Loucy (cell line): ENCODE data around the gene ADM.

ENCODE experiments used
- H2AFZ ChIP-seq: fragments of 200-600 bp; sonication (generic); 2 replicates; pipeline ENCODE4 v1.6.0; 2016; ENCODE audit warnings: antibody characterized with exemption, mild to moderate bottlenecking, low read length, moderate library complexity
- H3F3A ChIP-seq: fragments of 200-600 bp; 2 replicates; pipeline ENCODE4 v1.6.0; 2016; ENCODE audit warnings: antibody characterized with exemption, low read depth, mild to moderate bottlenecking
- H3K27me3 ChIP-seq: fragments of 200-600 bp; sonication (generic); 2 replicates; pipeline ENCODE4 v1.6.1; 2014; ENCODE audit warnings: low read length, mild to moderate bottlenecking; ENCODE audit not compliant: insufficient read depth, poor library complexity, severe bottlenecking
- H3K36me3 ChIP-seq: fragments of 200-600 bp; sonication (generic); 2 replicates; pipeline ENCODE4 v1.6.1; 2016; ENCODE audit warnings: low read length; ENCODE audit not compliant: insufficient read depth
- H3K4me1 ChIP-seq: fragments of 200-600 bp; sonication (generic); 2 replicates; pipeline ENCODE4 v1.5.1; 2014; ENCODE audit warnings: low read length, mild to moderate bottlenecking; ENCODE audit not compliant: insufficient read depth, poor library complexity, severe bottlenecking
- H3K4me2 ChIP-seq: fragments of 200-600 bp; sonication (generic); 2 replicates; pipeline ENCODE4 v1.6.0; 2014; ENCODE audit warnings: antibody characterized with exemption, low read length, low read depth, mild to moderate bottlenecking; ENCODE audit not compliant: poor library complexity, severe bottlenecking
- H3K4me3 ChIP-seq: fragments of 200-600 bp; sonication (generic); 2 replicates; pipeline ENCODE4 v1.5.1; 2014; ENCODE audit warnings: low read length, mild to moderate bottlenecking, mixed read lengths; ENCODE audit not compliant: poor library complexity, severe bottlenecking
- H3K79me2 ChIP-seq: fragments of 200-600 bp; sonication (generic); 2 replicates; pipeline ENCODE4 v1.6.1; 2014; ENCODE audit warnings: low read length; ENCODE audit not compliant: insufficient read depth
- H3K9ac ChIP-seq: fragments of 200-600 bp; sonication (generic); 2 replicates; pipeline ENCODE4 v1.6.0; 2014; ENCODE audit warnings: mild to moderate bottlenecking, low read depth, low read length, moderate library complexity; ENCODE audit not compliant: poor library complexity, severe bottlenecking
- H3K9me2 ChIP-seq: fragments of 200-600 bp; sonication (generic); replicated peaks from 2 replicates; pipeline ENCODE4 v1.6.1; 2016; ENCODE audit warnings: low read depth, low read length, mixed read lengths
- H3K9me3 ChIP-seq: fragments of 200-600 bp; sonication (generic); 2 replicates; pipeline ENCODE4 v1.6.1; 2014; ENCODE audit warnings: mild to moderate bottlenecking, antibody characterized with exemption, low read length, low read depth; ENCODE audit not compliant: insufficient read depth
- H4K20me1 ChIP-seq: fragments of 200-600 bp; sonication (generic); 2 replicates; pipeline ENCODE4 v1.6.0; 2014; ENCODE audit warnings: antibody characterized with exemption, low read length, mild to moderate bottlenecking; ENCODE audit not compliant: insufficient read depth, poor library complexity, severe bottlenecking
- EZH2phosphoT487 ChIP-seq: fragments of 200-600 bp; IDR thresholded peaks from 2 replicates; pipeline ENCODE4 v1.6.1; 2018; ENCODE audit warnings: antibody characterized with exemption, mild to moderate bottlenecking, moderate library complexity, borderline replicate concordance
- TF ChIP-seq, protein P1 (sequence below): fragments of 200-600 bp; sonication (generic); conservative IDR thresholded peaks from 2 replicates; pipeline ENCODE4 v1.5.1; 2014; ENCODE audit warnings: mild to moderate bottlenecking, antibody characterized with exemption, low read length

The ADM gene

GRCh38 chr11:10303558-10304363, 1.1 kb upstream of the ADM start:
- Histone ChIP-seq H3K9me2 (no peaks in the 10 kb centered on the region), H3K4me1 (peaks cover 37% of the 10 kb centered on the region), H3F3A (0 out of 2 replicates have a peak, but pooled peaks cover 6% of the 10 kb centered on the region), H4K20me1 (no peaks in the 10 kb centered on the region), H3K9me3 (no peaks in the 10 kb centered on the region), H3K9ac (peak overlapping the region; percentile 57), H2AFZ (peak overlapping the region; percentile 94), H3K36me3 (no peaks in the 10 kb centered on the region), H3K4me2 (peak overlapping the region; percentile 93), H3K4me3 (peak overlapping the region; percentile 83), H3K27me3 (peaks cover 63% of the 10 kb centered on the region), H3K79me2 (peaks cover 29% of the 10 kb centered on the region; the same call in 1 of the 2 replicates)
- no peak for TF ChIP-seq EZH2phosphoT487
- TF ChIP-seq, protein P1, sequence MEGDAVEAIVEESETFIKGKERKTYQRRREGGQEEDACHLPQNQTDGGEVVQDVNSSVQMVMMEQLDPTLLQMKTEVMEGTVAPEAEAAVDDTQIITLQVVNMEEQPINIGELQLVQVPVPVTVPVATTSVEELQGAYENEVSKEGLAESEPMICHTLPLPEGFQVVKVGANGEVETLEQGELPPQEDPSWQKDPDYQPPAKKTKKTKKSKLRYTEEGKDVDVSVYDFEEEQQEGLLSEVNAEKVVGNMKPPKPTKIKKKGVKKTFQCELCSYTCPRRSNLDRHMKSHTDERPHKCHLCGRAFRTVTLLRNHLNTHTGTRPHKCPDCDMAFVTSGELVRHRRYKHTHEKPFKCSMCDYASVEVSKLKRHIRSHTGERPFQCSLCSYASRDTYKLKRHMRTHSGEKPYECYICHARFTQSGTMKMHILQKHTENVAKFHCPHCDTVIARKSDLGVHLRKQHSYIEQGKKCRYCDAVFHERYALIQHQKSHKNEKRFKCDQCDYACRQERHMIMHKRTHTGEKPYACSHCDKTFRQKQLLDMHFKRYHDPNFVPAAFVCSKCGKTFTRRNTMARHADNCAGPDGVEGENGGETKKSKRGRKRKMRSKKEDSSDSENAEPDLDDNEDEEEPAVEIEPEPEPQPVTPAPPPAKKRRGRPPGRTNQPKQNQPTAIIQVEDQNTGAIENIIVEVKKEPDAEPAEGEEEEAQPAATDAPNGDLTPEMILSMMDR = no peak

DNA sequence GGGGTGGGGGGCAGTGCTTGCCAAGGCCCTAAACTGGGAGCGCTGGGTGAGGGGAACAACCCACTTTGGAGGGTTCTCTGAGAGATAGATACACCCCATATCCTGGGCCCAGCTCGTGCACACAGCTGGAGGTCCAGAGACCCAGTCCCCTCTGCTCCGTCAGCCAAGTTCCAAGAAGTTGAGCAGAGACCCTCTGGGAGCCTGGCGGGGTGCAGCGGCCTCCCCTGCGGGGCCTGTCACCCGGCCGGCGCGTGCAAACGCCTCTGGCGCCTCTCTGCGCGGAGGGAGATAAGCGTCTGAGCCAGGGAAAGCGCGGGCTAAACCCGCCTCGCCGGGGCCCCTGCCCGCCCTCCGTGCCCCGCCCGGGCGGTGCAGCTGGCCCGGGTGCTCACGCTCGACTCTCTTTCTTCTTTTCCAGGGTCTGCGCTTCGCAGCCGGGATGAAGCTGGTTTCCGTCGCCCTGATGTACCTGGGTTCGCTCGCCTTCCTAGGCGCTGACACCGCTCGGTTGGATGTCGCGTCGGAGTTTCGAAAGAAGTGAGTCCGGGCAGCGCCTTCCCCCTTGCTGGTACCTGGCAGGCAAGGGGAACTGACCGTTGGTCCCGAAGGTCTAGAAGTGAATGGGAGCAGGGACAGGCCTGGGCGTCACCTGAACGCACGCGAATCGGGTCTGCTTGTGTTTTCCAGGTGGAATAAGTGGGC, 540 bp downstream of the ADM start:
- no peaks in the 10 kb centered on the region for H3K9me2 ChIP-seq
- no peak for TF ChIP-seq EZH2phosphoT487
- TF ChIP-seq, protein P1 = no peak

DNA sequence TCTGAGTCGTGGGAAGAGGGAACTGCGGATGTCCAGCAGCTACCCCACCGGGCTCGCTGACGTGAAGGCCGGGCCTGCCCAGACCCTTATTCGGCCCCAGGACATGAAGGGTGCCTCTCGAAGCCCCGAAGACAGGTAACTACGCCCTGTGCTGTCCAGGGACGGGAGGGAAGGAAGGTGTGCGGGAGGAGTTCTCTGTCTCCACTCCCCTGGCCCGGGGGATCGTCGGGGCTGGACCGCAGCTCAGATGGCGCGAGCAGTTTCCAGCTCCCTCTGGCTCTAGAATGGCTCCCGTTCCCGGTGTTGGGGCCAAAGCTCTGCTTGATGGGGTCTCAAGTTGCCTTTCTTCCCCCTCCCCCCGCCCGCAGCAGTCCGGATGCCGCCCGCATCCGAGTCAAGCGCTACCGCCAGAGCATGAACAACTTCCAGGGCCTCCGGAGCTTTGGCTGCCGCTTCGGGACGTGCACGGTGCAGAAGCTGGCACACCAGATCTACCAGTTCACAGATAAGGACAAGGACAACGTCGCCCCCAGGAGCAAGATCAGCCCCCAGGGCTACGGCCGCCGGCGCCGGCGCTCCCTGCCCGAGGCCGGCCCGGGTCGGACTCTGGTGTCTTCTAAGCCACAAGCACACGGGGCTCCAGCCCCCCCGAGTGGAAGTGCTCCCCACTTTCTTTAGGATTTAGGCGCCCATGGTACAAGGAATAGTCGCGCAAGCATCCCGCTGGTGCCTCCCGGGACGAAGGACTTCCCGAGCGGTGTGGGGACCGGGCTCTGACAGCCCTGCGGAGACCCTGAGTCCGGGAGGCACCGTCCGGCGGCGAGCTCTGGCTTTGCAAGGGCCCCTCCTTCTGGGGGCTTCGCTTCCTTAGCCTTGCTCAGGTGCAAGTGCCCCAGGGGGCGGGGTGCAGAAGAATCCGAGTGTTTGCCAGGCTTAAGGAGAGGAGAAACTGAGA, 1.4 kb downstream of the ADM start:
- Histone ChIP-seq H3K79me2 (peaks cover 42% of the 10 kb centered on the region; the same call in 1 of the 2 replicates), H2AFZ (peak overlapping the region; percentile 94), H3K4me1 (peaks cover 52% of the 10 kb centered on the region)

More for the DNA sequence above, 540 bp downstream of the ADM start:
- H3K27me3 ChIP-seq = peaks cover 54% of the 10 kb centered on the region
- H3K9ac ChIP-seq = peak overlapping the region; percentile 57
- no peaks in the 10 kb centered on the region for H4K20me1 ChIP-seq
- peaks cover 48% of the 10 kb centered on the region for H3K4me1 ChIP-seq
- H3K36me3 ChIP-seq = no peaks in the 10 kb centered on the region
- H3F3A ChIP-seq = 0 out of 2 replicates have a peak, but pooled peaks cover 6% of the 10 kb centered on the region
- H3K4me2 ChIP-seq = peak overlapping the region; percentile 93
- peak overlapping the region; percentile 94 for H2AFZ ChIP-seq
- peak overlapping the region; percentile 83 for H3K4me3 ChIP-seq
- peaks cover 42% of the 10 kb centered on the region; the same call in 1 of the 2 replicates for H3K79me2 ChIP-seq
- no peaks in the 10 kb centered on the region for H3K9me3 ChIP-seq

More for the DNA sequence above, 1.4 kb downstream of the ADM start:
- peak overlapping the region; percentile 57 for H3K9ac ChIP-seq
- no peaks in the 10 kb centered on the region for H3K36me3 ChIP-seq
- peak overlapping the region; percentile 93 for H3K4me2 ChIP-seq
- 0 out of 2 replicates have a peak, but pooled peaks cover 6% of the 10 kb centered on the region for H3F3A ChIP-seq
- no peaks in the 10 kb centered on the region for H3K9me2 ChIP-seq
- no peaks in the 10 kb centered on the region for H4K20me1 ChIP-seq
- H3K4me3 ChIP-seq = peak overlapping the region; percentile 83
- no peaks in the 10 kb centered on the region for H3K9me3 ChIP-seq
- peaks cover 45% of the 10 kb centered on the region for H3K27me3 ChIP-seq
- TF ChIP-seq, protein P1 = no peak
- no peak for TF ChIP-seq EZH2phosphoT487
